PC-3 (cell line): ENCODE data around the gene RALGPS1. TPM values are rescaled to one million over a fixed set of nuclear protein-coding genes. Genes with fewer than 3 reads are reported as not detected.

ENCODE experiments used
- ATAC-seq: fragments of 200-7000 bp; cut with Tn5 transposase; 2 replicates; pipeline ENCODE4 v1.9.1; 2020; ENCODE audit warnings: mild to moderate bottlenecking, moderate library complexity
- BruUV-seq: library from RNA; stranded (reverse); fragments of 400-500 nt; replicated peaks from 2 replicates; lab custom pipeline; 2021; lab: Mats Ljungman, UMichigan
- CTCF ChIA-PET: fragments of 300-600 bp; sonication (Branson Sonifier 250); formaldehyde crosslinking; loops from one replicate; lab custom pipeline; 2022; ENCODE audit warnings: antibody characterized with exemption; lab: Charles Lee
- POLR2A ChIA-PET: fragments of 300-600 bp; sonication (Branson Sonifier 250); formaldehyde crosslinking; loops from one replicate; lab custom pipeline; 2022; ENCODE audit warnings: antibody characterized with exemption; ENCODE audit not compliant: unreplicated experiment; lab: Charles Lee
- DNase-seq: peaks from one replicate; pipeline ENCODE4 v3.0.0-alpha.2; 2015
- H2AFZ ChIP-seq: fragments of 300-600 bp; sonication (generic); 2 replicates; pipeline ENCODE4 v1.6.0; 2016; ENCODE audit warnings: antibody characterized with exemption, low read length
- H3F3A ChIP-seq: fragments of 300-600 bp; sonication (generic); one replicate; pipeline ENCODE4 v1.6.0; 2017; ENCODE audit warnings: antibody characterized with exemption, low read length, control low read depth, mild to moderate bottlenecking; ENCODE audit not compliant: unreplicated experiment
- H3K27ac ChIP-seq: fragments of 300-600 bp; sonication (generic); 2 replicates; pipeline ENCODE4 v1.5.1; 2016; ENCODE audit warnings: mild to moderate bottlenecking, low read length
- H3K27me3 ChIP-seq: fragments of 300-600 bp; sonication (generic); 2 replicates; pipeline ENCODE4 v1.6.1; 2016; ENCODE audit warnings: low read length, mixed read lengths
- H3K36me3 ChIP-seq: fragments of 300-600 bp; sonication (generic); 2 replicates; pipeline ENCODE4 v1.6.1; 2016; ENCODE audit warnings: low read depth, mixed run types, low read length, mixed read lengths
- H3K4me1 ChIP-seq: fragments of 300-600 bp; sonication (generic); 2 replicates; pipeline ENCODE4 v1.5.1; 2016; ENCODE audit warnings: low read length; ENCODE audit not compliant: insufficient read depth
- H3K4me2 ChIP-seq: fragments of 300-600 bp; sonication (generic); 2 replicates; pipeline ENCODE4 v1.6.0; 2016; ENCODE audit warnings: low read length
- H3K4me3 ChIP-seq: fragments of 300-600 bp; sonication (generic); 2 replicates; pipeline ENCODE4 v1.5.1; 2016; ENCODE audit warnings: mild to moderate bottlenecking, low read length, mixed read lengths
- H3K79me2 ChIP-seq: fragments of 300-600 bp; sonication (generic); 2 replicates; pipeline ENCODE4 v1.6.1; 2017; ENCODE audit warnings: low read length, mixed read lengths
- H3K9ac ChIP-seq: fragments of 300-600 bp; sonication (generic); 2 replicates; pipeline ENCODE4 v1.6.0; 2016; ENCODE audit warnings: mild to moderate bottlenecking, low read length
- H3K9me2 ChIP-seq: fragments of 300-600 bp; sonication (generic); replicated peaks from 2 replicates; pipeline ENCODE4 v1.6.1; 2016; ENCODE audit warnings: mixed run types, low read length, mixed read lengths
- H3K9me3 ChIP-seq: fragments of 300-600 bp; sonication (generic); 2 replicates; pipeline ENCODE4 v1.6.1; 2016; ENCODE audit warnings: low read length, mixed read lengths
- H4K20me1 ChIP-seq: fragments of 300-600 bp; sonication (generic); 2 replicates; pipeline ENCODE4 v1.6.1; 2016; ENCODE audit warnings: low read length, mixed read lengths
- CTCF ChIP-seq: fragments of 300-600 bp; sonication (generic); conservative IDR thresholded peaks from 2 replicates; pipeline ENCODE4 v1.5.1; 2017; ENCODE audit warnings: antibody characterized with exemption, low read depth, mild to moderate bottlenecking, low read length
- EZH2 ChIP-seq: fragments of 300-600 bp; sonication (generic); IDR thresholded peaks from one replicate; pipeline ENCODE4 v1.6.1; 2017; ENCODE audit warnings: antibody characterized with exemption, mild to moderate bottlenecking, low read length; ENCODE audit not compliant: unreplicated experiment
- EZH2phosphoT487 ChIP-seq: fragments of 300-600 bp; sonication (generic); IDR thresholded peaks from 2 replicates; pipeline ENCODE4 v1.6.1; 2018; ENCODE audit warnings: mild to moderate bottlenecking, antibody characterized with exemption, low read length, borderline replicate concordance
- intact Hi-C: fragments of 100-400 bp; cut with micrococcal nuclease; formaldehyde crosslinking; loops from 2 replicates; pipeline ENCODE4 v1.9.0; 2023
- total RNA-seq: library from RNA; depleted of rRNA; stranded (reverse); fragments of >200 nt; gene quantifications from 2 replicates; pipeline ENCODE4 v1.2.3, GENCODE V29; 2014

RALGPS1 gene
- total RNA-seq, 1 experiment from 2014 or later, result 10.2 TPM

- no peak overlapping the region for H3K4me2 ChIP-seq
- ChIA-PET CTCF (no interaction called here), POLR2A (interaction anchor here (0.6 kb wide), 1 partner anchor 57 kb away, joined by 3 read pairs; no protein-coding TSS in a partner anchor)
- no peak overlapping the region for H3K4me3 ChIP-seq
- no peak overlapping the region for H3K27ac ChIP-seq
- H3K9me3 ChIP-seq, result no peaks in the 10 kb centered on the region
- TF ChIP-seq EZH2phosphoT487 (no peak), CTCF (no peak), EZH2 (no peak)
- BruUV-seq, result no TSS peak
- H3K9me2 ChIP-seq, result no peaks in the 10 kb centered on the region
- ATAC-seq, result no peak
- intact Hi-C loops, result no loop called here
- DNase-seq, result no peak
- H2AFZ ChIP-seq, result no peak overlapping the region
- no peaks in the 10 kb centered on the region for H3K79me2 ChIP-seq
- no peaks in the 10 kb centered on the region for H4K20me1 ChIP-seq
- no peaks in the 10 kb centered on the region for H3K27me3 ChIP-seq
- H3F3A ChIP-seq, result no peaks in the 10 kb centered on the region
- no peak overlapping the region for H3K9ac ChIP-seq
- H3K4me1 ChIP-seq, result peaks cover 21% of the 10 kb centered on the region
- H3K36me3 ChIP-seq, result no peaks in the 10 kb centered on the region
These were observed 136.0 kb downstream of the RALGPS1 start for GRCh38 chr9:127050591-127051001.

DNA sequence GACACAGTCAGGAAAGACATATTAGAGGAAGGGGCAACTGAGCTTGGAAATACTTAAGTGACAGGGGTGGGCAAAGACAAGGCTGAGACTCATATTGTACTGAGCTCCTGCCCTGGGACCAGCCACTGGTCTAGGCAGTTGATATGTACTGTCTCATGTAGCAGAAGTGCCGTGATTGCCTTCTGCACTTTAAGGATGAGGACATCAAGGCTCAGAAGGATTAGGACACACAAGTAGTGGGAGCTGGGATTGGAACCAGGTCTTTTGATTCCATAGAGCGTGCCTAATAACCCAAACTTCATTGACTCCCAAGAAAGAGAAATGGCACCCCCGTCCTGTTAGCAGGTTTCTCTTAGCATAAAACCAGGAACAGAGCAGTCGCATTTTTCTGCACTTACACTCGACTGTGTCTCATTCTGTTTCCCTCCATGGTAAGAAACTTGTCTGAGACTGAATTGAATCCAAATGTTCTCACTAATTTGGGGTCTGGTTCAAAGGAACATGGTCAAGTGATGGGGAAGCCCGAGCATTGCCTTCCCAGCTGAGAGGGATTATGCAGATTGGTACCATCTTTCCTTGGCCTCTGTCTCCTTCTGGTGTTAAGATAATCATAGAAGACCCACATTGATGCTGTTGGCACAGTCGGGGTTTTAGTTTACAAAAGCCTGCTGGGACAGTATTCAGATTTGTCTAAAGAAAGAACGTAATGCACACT, 137.5 kb downstream of the RALGPS1 start:
- ATAC-seq (no peak), DNase-seq (no peak)
- Histone ChIP-seq H3K79me2 (no peaks in the 10 kb centered on the region), H3K9ac (no peak overlapping the region), H3K9me2 (no peaks in the 10 kb centered on the region), H3K27ac (no peak overlapping the region), H4K20me1 (no peaks in the 10 kb centered on the region), H3K4me3 (no peak overlapping the region), H3K4me1 (peaks cover 21% of the 10 kb centered on the region), H3F3A (no peaks in the 10 kb centered on the region), H3K4me2 (no peak overlapping the region), H3K27me3 (no peaks in the 10 kb centered on the region), H3K36me3 (no peaks in the 10 kb centered on the region), H2AFZ (no peak overlapping the region), H3K9me3 (no peaks in the 10 kb centered on the region)
- TF ChIP-seq EZH2phosphoT487 (no peak), CTCF (no peak), EZH2 (no peak)
- BruUV-seq, result no TSS peak
- intact Hi-C loops, result no loop called here
- ChIA-PET CTCF (no interaction called here), POLR2A (no interaction called here)

GRCh38 chr9:127053057-127053821, 138.7 kb downstream of the RALGPS1 start:
- no peak overlapping the region for H3K4me3 ChIP-seq
- H3K36me3 ChIP-seq, result no peaks in the 10 kb centered on the region
- ATAC-seq (no peak), DNase-seq (no peak)
- H4K20me1 ChIP-seq, result no peaks in the 10 kb centered on the region
- TF ChIP-seq EZH2, result no peak
- TF ChIP-seq EZH2phosphoT487, result no peak
- no peak for TF ChIP-seq CTCF
- CTCF ChIA-PET, result no interaction called here
- POLR2A ChIA-PET, result no interaction called here
- no peaks in the 10 kb centered on the region for H3K9me3 ChIP-seq
- intact Hi-C loops, result no loop called here
- H3K4me1 ChIP-seq, result peaks cover 18% of the 10 kb centered on the region
- H3K27ac ChIP-seq, result no peak overlapping the region
- no peak overlapping the region for H2AFZ ChIP-seq
- H3F3A ChIP-seq, result no peaks in the 10 kb centered on the region
- H3K27me3 ChIP-seq, result no peaks in the 10 kb centered on the region
- H3K9me2 ChIP-seq, result no peaks in the 10 kb centered on the region
- H3K4me2 ChIP-seq, result no peak overlapping the region
- no TSS peak for BruUV-seq
- no peak overlapping the region for H3K9ac ChIP-seq
- H3K79me2 ChIP-seq, result no peaks in the 10 kb centered on the region
